HEK293 (cell line): ENCODE results near the gene PRSS23.

Experiments used
- ZNF10 ChIP-seq: fragments of 450-650 bp; formaldehyde crosslinking; IDR thresholded peaks from 2 replicates; pipeline ENCODE4 v1.5.1; 2017; ENCODE audit warnings: missing biosample characterization, missing genetic modification characterization
- ZNF555 ChIP-seq: fragments of 450-650 bp; formaldehyde crosslinking; conservative IDR thresholded peaks from 2 replicates; pipeline ENCODE4 v1.5.1; 2017; ENCODE audit warnings: missing biosample characterization, mild to moderate bottlenecking, missing genetic modification characterization, inconsistent platforms
- ZNF571 ChIP-seq: fragments of 450-650 bp; formaldehyde crosslinking; IDR thresholded peaks from 2 replicates; pipeline ENCODE4 v1.5.0; 2017; ENCODE audit warnings: missing biosample characterization, missing genetic modification characterization
- TF ChIP-seq, protein P1 (sequence below): fragments of 450-650 bp; formaldehyde crosslinking; IDR thresholded peaks from 2 replicates; pipeline ENCODE4 v1.5.1; 2016; ENCODE audit warnings: missing biosample characterization, missing genetic modification characterization
- TF ChIP-seq, protein P2 (sequence below): fragments of 450-650 bp; formaldehyde crosslinking; IDR thresholded peaks from 2 replicates; pipeline ENCODE4 v1.5.1; 2016; ENCODE audit warnings: missing biosample characterization, missing genetic modification characterization

DNA sequence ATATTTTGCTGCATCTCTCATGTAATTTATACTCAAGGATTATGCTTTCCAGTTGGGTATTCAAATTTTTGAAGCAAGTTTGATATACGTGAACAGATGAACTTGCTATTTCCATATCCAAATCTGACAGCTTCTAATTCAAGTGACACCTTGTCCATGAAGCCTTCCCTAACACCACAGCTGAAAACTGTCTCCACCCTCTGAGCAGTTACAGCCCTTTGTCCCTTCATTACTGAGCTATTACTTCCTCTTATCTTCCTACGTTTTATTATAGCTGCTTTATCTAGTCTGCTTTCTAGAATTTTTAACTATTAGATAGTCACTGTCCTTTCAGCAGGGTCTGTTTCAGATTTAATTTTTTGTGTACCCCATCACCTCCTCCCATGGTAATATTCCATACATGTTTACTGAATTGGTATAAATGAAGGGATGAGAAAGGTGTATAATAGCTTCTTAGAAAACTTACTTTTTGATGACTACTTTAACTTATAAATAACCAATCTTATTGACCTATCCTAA is 13.3 kb upstream of the PRSS23 start:
- TF ChIP-seq ZNF10 (tag by site-specific recombination) (no peak), ZNF571 (tag by site-specific recombination) (no peak), ZNF555 (tag by site-specific recombination) (no peak)
- TF ChIP-seq, protein P1, sequence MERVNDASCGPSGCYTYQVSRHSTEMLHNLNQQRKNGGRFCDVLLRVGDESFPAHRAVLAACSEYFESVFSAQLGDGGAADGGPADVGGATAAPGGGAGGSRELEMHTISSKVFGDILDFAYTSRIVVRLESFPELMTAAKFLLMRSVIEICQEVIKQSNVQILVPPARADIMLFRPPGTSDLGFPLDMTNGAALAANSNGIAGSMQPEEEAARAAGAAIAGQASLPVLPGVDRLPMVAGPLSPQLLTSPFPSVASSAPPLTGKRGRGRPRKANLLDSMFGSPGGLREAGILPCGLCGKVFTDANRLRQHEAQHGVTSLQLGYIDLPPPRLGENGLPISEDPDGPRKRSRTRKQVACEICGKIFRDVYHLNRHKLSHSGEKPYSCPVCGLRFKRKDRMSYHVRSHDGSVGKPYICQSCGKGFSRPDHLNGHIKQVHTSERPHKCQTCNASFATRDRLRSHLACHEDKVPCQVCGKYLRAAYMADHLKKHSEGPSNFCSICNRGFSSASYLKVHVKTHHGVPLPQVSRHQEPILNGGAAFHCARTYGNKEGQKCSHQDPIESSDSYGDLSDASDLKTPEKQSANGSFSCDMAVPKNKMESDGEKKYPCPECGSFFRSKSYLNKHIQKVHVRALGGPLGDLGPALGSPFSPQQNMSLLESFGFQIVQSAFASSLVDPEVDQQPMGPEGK (tag by site-specific recombination) = no peak
- TF ChIP-seq, protein P2, sequence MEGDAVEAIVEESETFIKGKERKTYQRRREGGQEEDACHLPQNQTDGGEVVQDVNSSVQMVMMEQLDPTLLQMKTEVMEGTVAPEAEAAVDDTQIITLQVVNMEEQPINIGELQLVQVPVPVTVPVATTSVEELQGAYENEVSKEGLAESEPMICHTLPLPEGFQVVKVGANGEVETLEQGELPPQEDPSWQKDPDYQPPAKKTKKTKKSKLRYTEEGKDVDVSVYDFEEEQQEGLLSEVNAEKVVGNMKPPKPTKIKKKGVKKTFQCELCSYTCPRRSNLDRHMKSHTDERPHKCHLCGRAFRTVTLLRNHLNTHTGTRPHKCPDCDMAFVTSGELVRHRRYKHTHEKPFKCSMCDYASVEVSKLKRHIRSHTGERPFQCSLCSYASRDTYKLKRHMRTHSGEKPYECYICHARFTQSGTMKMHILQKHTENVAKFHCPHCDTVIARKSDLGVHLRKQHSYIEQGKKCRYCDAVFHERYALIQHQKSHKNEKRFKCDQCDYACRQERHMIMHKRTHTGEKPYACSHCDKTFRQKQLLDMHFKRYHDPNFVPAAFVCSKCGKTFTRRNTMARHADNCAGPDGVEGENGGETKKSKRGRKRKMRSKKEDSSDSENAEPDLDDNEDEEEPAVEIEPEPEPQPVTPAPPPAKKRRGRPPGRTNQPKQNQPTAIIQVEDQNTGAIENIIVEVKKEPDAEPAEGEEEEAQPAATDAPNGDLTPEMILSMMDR = no peak
